Spleen (tissue), 11 donors: Measurements from ENCODE around the gene DNAL4. TPM values are rescaled to one million over a fixed set of nuclear protein-coding genes. Genes with fewer than 3 reads are reported as not detected.
A peak's percentile ranks its signal among the peaks of the same experiment; 100 is the strongest.

Source experiments
- DNase-seq: peaks from one replicate; pipeline ENCODE4 v3.0.0-alpha.2; 2020
- H3K27ac ChIP-seq, 8 donors: fragments of 200-600 bp; sonication (generic) in 7 of 8; 1 replicate in 4 of 8; 2 replicates in 4 of 8; pipeline versions ENCODE4 v1.5.0 to v1.8.0; 2016 to 2021; ENCODE audit warnings: inconsistent platforms in 4 of 8, mild to moderate bottlenecking in 4 of 8, moderate library complexity in 1 of 8
- H3K27me3 ChIP-seq, 7 donors: fragments of 200-600 bp; sonication (generic) in 6 of 7; replicated peaks in 1 of 7; 1 replicate in 4 of 7; 2 replicates in 3 of 7; pipeline versions ENCODE4 v1.5.0 to v1.8.0; 2016 to 2021; ENCODE audit warnings: inconsistent platforms in 3 of 7, mild to moderate bottlenecking in 1 of 7
- H3K36me3 ChIP-seq, 6 donors: fragments of 200-600 bp; sonication (generic) in 5 of 6; 1 replicate in 4 of 6; 2 replicates in 2 of 6; pipeline versions ENCODE4 v1.5.0 to v1.8.0; 2016 to 2021; ENCODE audit warnings: inconsistent platforms in 2 of 6
- H3K4me1 ChIP-seq, 6 donors: fragments of 200-600 bp; sonication (generic) in 5 of 6; 1 replicate in 3 of 6; 2 replicates in 3 of 6; pipeline versions ENCODE4 v1.5.0 to v1.8.0; 2016 to 2021; ENCODE audit warnings: inconsistent platforms in 3 of 6
- H3K4me3 ChIP-seq, 8 donors: fragments of 200-600 bp; sonication (generic) in 7 of 8; 1 replicate in 4 of 8; 2 replicates in 4 of 8; pipeline versions ENCODE4 v1.5.0 to v1.8.0; 2016 to 2021; ENCODE audit warnings: inconsistent platforms in 4 of 8, mild to moderate bottlenecking in 4 of 8, moderate library complexity in 2 of 8
- H3K9me3 ChIP-seq, 8 donors: fragments of 200-600 bp; sonication (generic) in 7 of 8; 1 replicate in 4 of 8; 2 replicates in 4 of 8; pipeline versions ENCODE4 v1.5.0 to v1.8.0; 2016 to 2021; ENCODE audit warnings: inconsistent platforms in 4 of 8
- POLR2A ChIP-seq, 3 donors: fragments of 450-650 bp; IDR thresholded peaks; one replicate each; pipeline ENCODE4 v1.5.1; 2017; ENCODE audit warnings: antibody characterized with exemption in 3 of 3, mild to moderate bottlenecking in 1 of 3
- POLR2AphosphoS5 ChIP-seq, 3 donors: sonication (generic); formaldehyde crosslinking; IDR thresholded peaks; one replicate each; pipeline ENCODE4 v1.5.1; 2017; ENCODE audit warnings: antibody characterized with exemption in 3 of 3
- WGBS, 5 donors: extraction: QIAGEN DNeasy Blood & Tissue Kit in 3 of 5; methylation state at CpG; one replicate each; pipeline versions ENCODE4 v1.1.5 to v1.1.7; 2013 to 2018; 5-methylcytosine and 5-hydroxymethylcytosine counted together
- intact Hi-C: fragments of 100-400 bp; cut with DNase I; formaldehyde crosslinking; loops from one replicate; pipeline ENCODE4 v1.15.0; 2023; ENCODE audit warnings: low total_unique reads
- polyA plus RNA-seq, 3 donors: library from polyadenylated mRNA; stranded (reverse); fragments of 200-250 nt; gene quantifications; one replicate each; pipeline ENCODE4 v1.2.1, GENCODE V29; 2013
- total RNA-seq, 7 donors: library from RNA; depleted of rRNA in 3 of 7; stranded (reverse); fragments of >200 nt in 3 of 7; fragmentation: NEBNext Ultra II Directional in 4 of 7; extraction: Animal tissue kit (Norgen Biotek cat#: 25700) in 4 of 7; gene quantifications; one replicate each; pipeline versions ENCODE4 v1.1.0 to v1.2.1, GENCODE V29; 2016 to 2021
- TF ChIP-seq, protein P1 (sequence below), 11 experiments: fragments of 200-600 bp in 7 of 11; fragments of 450-650 bp in 4 of 11; sonication (generic) in 4 of 11; IDR thresholded peaks in 8 of 11; conservative IDR thresholded peaks in 3 of 11; 1 replicate in 7 of 11; 2 replicates in 4 of 11; pipeline versions ENCODE4 v1.4.0 to v1.8.0; 2016 to 2021; ENCODE audit warnings: antibody characterized with exemption in 11 of 11, inconsistent platforms in 4 of 11, mild to moderate bottlenecking in 1 of 11
- donor health status: healthy with polysubstance abuse.
- donor health status: DM: no; HTN: no; CAD: no; lungs with moderate emphysema.
- donor health status: DM: no; HTN: no; CAD: no.
- donor health status: Bipolar disorder and iron deficiency.
- donor health status: healthy.
- donor health status: DM: no; HTN: no; CAD: no.
- donor health status: DM: yes; HTN: yes; CAD: no.

Gene DNAL4
- total and polyA plus RNA-seq, 10 donors: 8.6 to 17.6 (median 12.5) TPM

DNA sequence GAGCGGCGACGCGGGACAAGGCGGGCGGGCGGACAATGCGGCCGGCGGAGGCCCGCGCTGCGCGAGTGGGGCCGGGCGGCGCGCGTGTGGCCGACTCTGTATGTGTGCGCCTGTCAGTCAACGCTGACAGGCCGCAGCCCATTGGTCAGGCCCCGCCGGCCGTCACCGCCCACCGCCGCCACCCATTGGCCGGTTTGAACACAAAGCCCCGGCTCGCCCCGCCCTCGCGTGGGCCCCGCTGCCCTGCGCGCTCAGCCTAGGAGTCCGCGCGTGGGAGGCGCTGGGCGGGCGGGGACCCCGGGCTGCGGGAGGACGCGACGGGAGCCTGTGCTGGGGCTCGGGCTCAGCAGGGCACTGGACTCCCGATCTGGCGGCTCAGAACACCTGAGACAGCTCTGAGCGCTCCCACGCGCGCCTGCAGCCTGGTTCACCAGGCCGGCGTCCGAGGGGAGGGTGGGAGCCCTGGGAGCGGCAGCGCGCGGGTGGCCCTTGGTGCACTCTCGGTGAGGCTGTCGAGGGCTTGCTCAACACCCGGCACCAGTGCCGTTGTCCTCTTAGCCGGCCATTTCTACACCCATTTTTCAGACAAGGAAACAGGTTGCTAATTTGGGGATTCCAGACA is 37.9 kb downstream of the DNAL4 start, which contains the start of gene SUN2:
SUN2 (minus strand) TSS at position 88 of the 622 bp plus-strand sequence. CDS start 3,370 bp downstream, outside the sequence.
- Histone ChIP-seq H3K36me3 (peaks cover 0 to 27% (median 15%) of the 10 kb centered on the region in 6 donors), H3K4me1 (peaks cover 45 to 89% (median 74%) of the 10 kb centered on the region in 6 donors), H3K27me3 (no peaks in the 10 kb centered on the region), H3K4me3 (peak within 1 kb of the TSS; percentile 63 to 97 (median 84)), H3K27ac (peak within 1 kb of the TSS; percentile 90 to 100 (median 97)), H3K9me3 (no peaks in the 10 kb centered on the region)
- intact Hi-C loops: no loop called here
- 0 to 2% (median 1%) methylated on average over 15 to 68 of the region's 68 CpGs for WGBS, 5 donors
- peak; percentile 82 to 94 (median 89) for TF ChIP-seq POLR2AphosphoS5 (IDR thresholded peaks at IDR 0.05)
- TF ChIP-seq, protein P1, sequence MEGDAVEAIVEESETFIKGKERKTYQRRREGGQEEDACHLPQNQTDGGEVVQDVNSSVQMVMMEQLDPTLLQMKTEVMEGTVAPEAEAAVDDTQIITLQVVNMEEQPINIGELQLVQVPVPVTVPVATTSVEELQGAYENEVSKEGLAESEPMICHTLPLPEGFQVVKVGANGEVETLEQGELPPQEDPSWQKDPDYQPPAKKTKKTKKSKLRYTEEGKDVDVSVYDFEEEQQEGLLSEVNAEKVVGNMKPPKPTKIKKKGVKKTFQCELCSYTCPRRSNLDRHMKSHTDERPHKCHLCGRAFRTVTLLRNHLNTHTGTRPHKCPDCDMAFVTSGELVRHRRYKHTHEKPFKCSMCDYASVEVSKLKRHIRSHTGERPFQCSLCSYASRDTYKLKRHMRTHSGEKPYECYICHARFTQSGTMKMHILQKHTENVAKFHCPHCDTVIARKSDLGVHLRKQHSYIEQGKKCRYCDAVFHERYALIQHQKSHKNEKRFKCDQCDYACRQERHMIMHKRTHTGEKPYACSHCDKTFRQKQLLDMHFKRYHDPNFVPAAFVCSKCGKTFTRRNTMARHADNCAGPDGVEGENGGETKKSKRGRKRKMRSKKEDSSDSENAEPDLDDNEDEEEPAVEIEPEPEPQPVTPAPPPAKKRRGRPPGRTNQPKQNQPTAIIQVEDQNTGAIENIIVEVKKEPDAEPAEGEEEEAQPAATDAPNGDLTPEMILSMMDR (IDR thresholded peaks at IDR 0.05 in 8 of 11, conservative IDR thresholded peaks at IDR 0.05 in 3 of 11): peak in 1 of 11 experiments; percentile 22
- TF ChIP-seq POLR2A (IDR thresholded peaks at IDR 0.05): peak in 2 of 3 donors; percentile 61 to 75
- peak; percentile 98 for DNase-seq

GRCh38 chr22:38755155-38755910 is 38.6 kb downstream of the DNAL4 start:
- H3K27me3 ChIP-seq: no peaks in the 10 kb centered on the region
- H3K4me1 ChIP-seq: peaks cover 49 to 89% (median 78%) of the 10 kb centered on the region in 6 donors
- TF ChIP-seq POLR2A (IDR thresholded peaks at IDR 0.05) (peak in 1 of 3 donors; percentile 48), POLR2AphosphoS5 (IDR thresholded peaks at IDR 0.05) (peak; percentile 81 to 95 (median 83))
- TF ChIP-seq, protein P1 (IDR thresholded peaks at IDR 0.05 in 8 of 11, conservative IDR thresholded peaks at IDR 0.05 in 3 of 11): peak in 1 of 11 experiments; percentile 31
- peaks cover 3 to 34% (median 22%) of the 10 kb centered on the region in 6 donors for H3K36me3 ChIP-seq
- no peaks in the 10 kb centered on the region for H3K9me3 ChIP-seq
- 0 to 1% (median 0%) methylated on average over 11 to 74 of the region's 74 CpGs for WGBS, 5 donors
- H3K27ac ChIP-seq: peak overlapping the region; percentile 90 to 100 (median 97)
- peak overlapping the region; percentile 63 to 97 (median 84) for H3K4me3 ChIP-seq
- intact Hi-C loops: no loop called here
- DNase-seq: peak; percentile 98

- no peak for DNase-seq
Observed at GRCh38 chr22:38754751-38755154, 39.2 kb downstream of the DNAL4 start.

More at GRCh38 chr22:38754751-38755154, 39.2 kb downstream of the DNAL4 start:
- Histone ChIP-seq H3K27me3 (no peaks in the 10 kb centered on the region), H3K4me3 (peak overlapping the region; percentile 63 to 97 (median 84)), H3K27ac (peak overlapping the region; percentile 90 to 100 (median 97)), H3K9me3 (no peaks in the 10 kb centered on the region), H3K4me1 (peaks cover 49 to 91% (median 82%) of the 10 kb centered on the region in 6 donors), H3K36me3 (peaks cover 3 to 40% (median 28%) of the 10 kb centered on the region in 6 donors)
- intact Hi-C loops: no loop called here
- TF ChIP-seq POLR2AphosphoS5 (IDR thresholded peaks at IDR 0.05) (no peak), POLR2A (IDR thresholded peaks at IDR 0.05) (no peak)
- TF ChIP-seq, protein P1 (IDR thresholded peaks at IDR 0.05 in 8 of 11, conservative IDR thresholded peaks at IDR 0.05 in 3 of 11): no peak
- 2 to 7% (median 4%) methylated on average over 12 of the region's 12 CpGs for WGBS, 5 donors
